ENCODE data around the gene HSDL1. TPM values are rescaled to one million over a fixed set of nuclear protein-coding genes. Genes with fewer than 3 reads are reported as not detected.

Gene HSDL1
- total RNA-seq, 4 donors from 2014 or later = 11.1 to 39.8 (median 20.6) TPM

DNA sequence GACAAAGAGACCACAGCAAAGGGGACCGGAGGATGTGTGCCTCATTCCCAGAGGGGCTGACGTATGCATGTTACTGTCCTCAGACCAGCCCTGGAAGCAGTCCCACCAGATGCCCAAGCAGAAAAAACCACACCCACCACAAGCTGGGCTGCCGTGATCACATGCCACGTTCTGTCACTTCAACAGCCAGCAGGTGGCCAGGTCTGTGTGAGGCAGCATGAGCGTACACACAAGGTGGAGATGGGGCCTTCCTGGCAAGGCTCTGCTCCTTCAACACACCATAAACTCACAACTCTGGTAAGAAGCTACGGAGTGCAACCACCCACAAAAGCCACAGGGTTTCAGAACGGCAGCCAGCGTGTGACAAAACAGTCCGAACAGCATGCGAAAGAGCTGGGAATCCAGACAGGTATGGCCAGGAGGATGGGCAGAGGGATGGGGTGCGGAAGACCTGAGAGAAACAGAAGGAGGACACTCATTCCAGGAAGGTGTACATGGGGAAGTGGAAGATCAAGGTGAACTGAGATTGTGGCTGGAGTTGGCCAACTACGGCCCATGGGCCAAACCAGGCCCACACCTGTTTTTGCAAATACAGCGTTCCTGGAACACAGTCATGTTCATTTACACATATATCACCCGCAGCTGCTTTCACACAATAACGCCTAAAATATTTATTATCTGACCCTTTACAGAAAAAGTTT, 56.1 kb downstream of the HSDL1 start:
- H3K4me1 ChIP-seq = peaks cover 0 to 7% (median 0%) of the 10 kb centered on the region in 4 donors
- TF ChIP-seq POLR2A (IDR thresholded peaks at IDR 0.05) (no peak), CTCF (IDR thresholded peaks at IDR 0.05) (no peak), EP300 (IDR thresholded peaks at IDR 0.05) (no peak)
- 79 to 86% methylated on average over 15 of the region's 15 CpGs for WGBS, 2 donors
- no peak overlapping the region for H3K4me3 ChIP-seq
- no peaks in the 10 kb centered on the region for H3K9me3 ChIP-seq
- DNase-seq (ENCODE audit: low spot score in 2 of 2) = no peak
- no peaks in the 10 kb centered on the region for H3K27me3 ChIP-seq
- H3K36me3 ChIP-seq = peaks cover 7 to 93% (median 33%) of the 10 kb centered on the region in 3 donors
- H3K27ac ChIP-seq = no peak overlapping the region

DNA sequence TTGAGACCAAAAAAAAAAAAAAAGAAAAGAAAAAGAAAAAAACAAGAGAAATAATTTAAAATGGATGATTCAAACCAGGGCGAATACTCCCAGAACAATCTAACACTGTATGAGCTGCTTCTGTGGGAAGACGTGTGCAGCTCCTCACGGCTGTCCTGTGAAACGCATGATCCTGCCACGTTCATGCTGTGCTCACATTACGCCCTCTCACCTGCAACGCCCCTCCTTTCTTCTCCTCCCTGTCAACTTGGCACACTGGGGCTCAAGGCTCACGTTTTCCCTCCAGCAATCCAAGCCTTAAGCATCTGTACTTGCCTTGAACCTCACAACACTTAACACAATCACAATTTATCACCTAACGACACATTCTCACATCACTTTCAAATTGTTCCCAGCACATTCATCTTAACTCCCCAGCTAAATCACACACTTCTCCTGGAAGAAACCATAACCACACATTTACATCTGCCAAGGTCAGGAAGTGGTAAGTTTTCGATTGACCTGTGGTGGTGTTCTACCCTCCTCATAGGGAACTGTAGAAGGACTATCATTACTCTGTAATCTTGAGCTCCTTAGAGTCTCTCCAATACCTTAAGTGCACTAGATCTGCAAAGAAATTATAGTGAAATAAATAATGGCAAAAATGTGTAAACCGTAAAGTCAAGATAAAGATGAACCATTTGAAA, 57.4 kb downstream of the HSDL1 start:
- Histone ChIP-seq H3K27ac (no peak overlapping the region), H3K4me3 (no peak overlapping the region), H3K9me3 (no peaks in the 10 kb centered on the region), H3K27me3 (no peaks in the 10 kb centered on the region), H3K36me3 (peaks cover 7 to 90% (median 33%) of the 10 kb centered on the region in 3 donors), H3K4me1 (peaks cover 0 to 12% (median 3%) of the 10 kb centered on the region in 4 donors)
- no peak for DNase-seq (ENCODE audit: low spot score in 2 of 2)
- TF ChIP-seq POLR2A (IDR thresholded peaks at IDR 0.05) = no peak
- no peak for TF ChIP-seq EP300 (IDR thresholded peaks at IDR 0.05)
- TF ChIP-seq CTCF (IDR thresholded peaks at IDR 0.05) = no peak
- 78 to 80% methylated on average over 11 of the region's 11 CpGs for whole genome bisulfite sequencing, 2 donors

DNA sequence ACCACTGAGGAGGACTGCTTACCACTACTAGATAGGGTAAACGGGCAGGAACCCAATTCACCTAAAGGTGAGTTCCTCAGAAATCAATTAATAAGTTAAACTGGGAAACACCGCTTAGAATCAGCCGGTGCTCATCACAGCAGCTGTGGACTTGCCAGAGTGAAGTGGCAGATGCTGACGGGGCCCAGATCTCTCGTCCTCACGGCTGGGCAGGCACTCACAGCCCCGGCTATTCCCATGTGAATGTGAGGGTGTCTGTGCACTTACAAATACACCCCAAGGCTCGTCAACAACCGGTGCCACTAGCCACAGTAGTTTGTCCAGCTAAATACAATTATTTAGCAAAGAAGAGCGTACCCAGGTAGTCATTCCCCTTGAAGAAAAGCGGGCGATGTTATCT, 58.0 kb downstream of the HSDL1 start:
- TF ChIP-seq CTCF (IDR thresholded peaks at IDR 0.05) = no peak
- no peak for TF ChIP-seq POLR2A (IDR thresholded peaks at IDR 0.05)
- TF ChIP-seq EP300 (IDR thresholded peaks at IDR 0.05) = no peak
- H3K36me3 ChIP-seq = peaks cover 7 to 88% (median 31%) of the 10 kb centered on the region in 3 donors
- WGBS, 2 donors = 85 to 88% methylated on average over 12 of the region's 12 CpGs

DNA sequence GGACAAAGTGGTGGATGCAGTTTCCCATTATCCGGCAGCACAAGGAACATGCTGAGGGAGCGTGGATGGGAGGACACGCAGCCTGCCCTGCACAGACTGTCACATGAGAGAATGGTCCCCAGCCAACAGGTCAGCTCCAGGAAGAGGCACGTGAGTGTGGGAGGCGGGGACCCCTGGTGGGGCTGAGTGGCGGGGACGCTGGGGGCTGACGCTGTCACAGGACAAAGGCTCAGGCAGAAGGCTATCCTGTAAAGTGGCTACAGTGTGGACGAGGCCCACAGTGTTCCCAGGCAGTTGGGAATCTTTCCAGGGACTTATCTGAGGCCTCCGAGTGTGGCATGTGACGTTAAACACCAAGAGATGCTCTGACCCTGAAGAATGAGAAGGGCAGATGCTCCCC, 58.6 kb downstream of the HSDL1 start:
- TF ChIP-seq POLR2A (IDR thresholded peaks at IDR 0.05) = no peak
- no peak for DNase-seq (ENCODE audit: low spot score in 2 of 2)
- peaks cover 0 to 24% (median 3%) of the 10 kb centered on the region in 4 donors for H3K4me1 ChIP-seq
- H3K27me3 ChIP-seq = no peaks in the 10 kb centered on the region
- no peaks in the 10 kb centered on the region for H3K9me3 ChIP-seq
- no peak overlapping the region for H3K4me3 ChIP-seq
- no peak overlapping the region for H3K27ac ChIP-seq
- H3K36me3 ChIP-seq = peaks cover 7 to 88% (median 26%) of the 10 kb centered on the region in 3 donors
- 73 to 75% methylated on average over 11 of the region's 11 CpGs for WGBS, 2 donors

More for the DNA sequence above, 58.0 kb downstream of the HSDL1 start:
- Histone ChIP-seq H3K27me3 (no peaks in the 10 kb centered on the region), H3K27ac (no peak overlapping the region), H3K4me1 (peaks cover 0 to 18% (median 3%) of the 10 kb centered on the region in 4 donors), H3K9me3 (no peaks in the 10 kb centered on the region), H3K4me3 (no peak overlapping the region)
- no peak for DNase-seq (ENCODE audit: low spot score in 2 of 2)

- H3K9me3 ChIP-seq = no peaks in the 10 kb centered on the region
- H3K4me1 ChIP-seq = peaks cover 0 to 24% (median 3%) of the 10 kb centered on the region in 4 donors
- no peak for TF ChIP-seq EP300 (IDR thresholded peaks at IDR 0.05)
- TF ChIP-seq CTCF (IDR thresholded peaks at IDR 0.05) = no peak
- TF ChIP-seq POLR2A (IDR thresholded peaks at IDR 0.05) = no peak
- H3K27ac ChIP-seq = no peak overlapping the region
- no peak overlapping the region for H3K4me3 ChIP-seq
- H3K27me3 ChIP-seq = no peaks in the 10 kb centered on the region
- peaks cover 5 to 88% (median 26%) of the 10 kb centered on the region in 3 donors for H3K36me3 ChIP-seq
- DNase-seq (ENCODE audit: low spot score in 2 of 2) = no peak
- WGBS, 2 donors = 60 to 66% methylated on average over 6 of the region's 6 CpGs
These were observed 59.2 kb downstream of the HSDL1 start for GRCh38 chr16:84085773-84086172.

Measured in tibial nerve (tissue), 4 donors.